ENCODE results near the gene DNASE2B. TPM values are rescaled to one million over a fixed set of nuclear protein-coding genes. Genes with fewer than 3 reads are reported as not detected.
"Not testable (repeated sequence)": the region's sequence is repeated elsewhere in the genome, so short reads cannot be mapped to it uniquely, and the experiment has no call there.

The DNASE2B gene
- total RNA-seq, 2 donors from 2014 or later, result not detected

GRCh38 chr1:84430546-84430945, 32.3 kb downstream of the DNASE2B start:
- no peak for DNase-seq
- H3K4me1 Mint-ChIP-seq (ENCODE audit: low read depth), result no peaks in the 10 kb centered on the region
- H3K27me3 Mint-ChIP-seq (ENCODE audit: low read depth), result no peaks in the 10 kb centered on the region
- no peaks in the 10 kb centered on the region for H3K36me3 Mint-ChIP-seq (ENCODE audit: insufficient read depth in 2 of 2)
- peaks cover 4% of the 10 kb centered on the region in 2 donors for H3K9me3 Mint-ChIP-seq
- no peak overlapping the region for H3K27ac Mint-ChIP-seq
- no peak for ATAC-seq (replicated peaks in 1 of 2)
- H3K4me3 Mint-ChIP-seq, result no peak overlapping the region

- ATAC-seq (replicated peaks in 1 of 2), result peak; percentile 76 to 81
- Mint-ChIP-seq H3K27ac (no peak overlapping the region), H3K36me3 (ENCODE audit: insufficient read depth in 2 of 2) (no peaks in the 10 kb centered on the region), H3K27me3 (ENCODE audit: low read depth) (no peaks in the 10 kb centered on the region), H3K4me3 (peak overlapping the region; percentile 64 to 67), H3K4me1 (ENCODE audit: low read depth) (no peaks in the 10 kb centered on the region), H3K9me3 (peaks cover 4% of the 10 kb centered on the region in 2 donors)
- DNase-seq, result peak; percentile 51 to 52
Measured at GRCh38 chr1:84433258-84434080, 35.2 kb downstream of the DNASE2B start.

GRCh38 chr1:84434081-84434769, 35.9 kb downstream of the DNASE2B start:
- Mint-ChIP-seq H3K9me3 (peaks cover 4% of the 10 kb centered on the region in 2 donors), H3K4me3 (peak overlapping the region; percentile 64 to 67), H3K27me3 (ENCODE audit: low read depth) (no peaks in the 10 kb centered on the region), H3K27ac (no peak overlapping the region), H3K36me3 (ENCODE audit: insufficient read depth in 2 of 2) (no peaks in the 10 kb centered on the region), H3K4me1 (ENCODE audit: low read depth) (no peaks in the 10 kb centered on the region)
- DNase-seq (no peak), ATAC-seq (replicated peaks in 1 of 2) (peak; percentile 20 to 22)

- ATAC-seq (replicated peaks in 1 of 2), result peak; percentile 23 to 33
- no peak overlapping the region for H3K4me3 Mint-ChIP-seq
- H3K9me3 Mint-ChIP-seq, result no peaks in the 10 kb centered on the region
- no peak for DNase-seq
- no peaks in the 10 kb centered on the region for H3K27me3 Mint-ChIP-seq (ENCODE audit: low read depth)
- no peaks in the 10 kb centered on the region for H3K4me1 Mint-ChIP-seq (ENCODE audit: low read depth)
- no peaks in the 10 kb centered on the region for H3K36me3 Mint-ChIP-seq (ENCODE audit: insufficient read depth in 2 of 2)
- no peak overlapping the region for H3K27ac Mint-ChIP-seq
Measured at GRCh38 chr1:84434801-84435549, 36.7 kb downstream of the DNASE2B start.

GRCh38 chr1:84436876-84437655, 38.8 kb downstream of the DNASE2B start:
- Mint-ChIP-seq H3K27ac (no peak overlapping the region), H3K27me3 (ENCODE audit: low read depth) (no peaks in the 10 kb centered on the region), H3K4me1 (ENCODE audit: low read depth) (no peaks in the 10 kb centered on the region), H3K4me3 (no peak overlapping the region), H3K9me3 (no peaks in the 10 kb centered on the region), H3K36me3 (ENCODE audit: insufficient read depth in 2 of 2) (no peaks in the 10 kb centered on the region)
- ATAC-seq (replicated peaks in 1 of 2), result no peak
- no peak for DNase-seq

- Mint-ChIP-seq H3K36me3 (ENCODE audit: insufficient read depth in 2 of 2) (no peaks in the 10 kb centered on the region), H3K9me3 (peaks cover 3 to 4% of the 10 kb centered on the region in 2 donors), H3K4me1 (ENCODE audit: low read depth) (peaks cover 8% of the 10 kb centered on the region), H3K4me3 (peak overlapping the region; percentile 31 to 36), H3K27ac (peak overlapping the region; percentile 76), H3K27me3 (ENCODE audit: low read depth) (peaks cover 8% of the 10 kb centered on the region)
- DNase-seq (peak in 1 of 2 donors; percentile 9), ATAC-seq (replicated peaks in 1 of 2) (peak; percentile 98 to 99)
Measured at GRCh38 chr1:84442256-84442655, 44.0 kb downstream of the DNASE2B start.

- H3K27me3 Mint-ChIP-seq (ENCODE audit: low read depth); H3K4me1 Mint-ChIP-seq (ENCODE audit: low read depth); H3K36me3 Mint-ChIP-seq (ENCODE audit: insufficient read depth in 2 of 2); H3K9me3 Mint-ChIP-seq: not testable (repeated sequence)
- H3K4me3 Mint-ChIP-seq, result peak overlapping the region; percentile 31 to 36
- peak overlapping the region; percentile 76 for H3K27ac Mint-ChIP-seq
- ATAC-seq (replicated peaks in 1 of 2), result peak; percentile 50 to 59
- peak in 1 of 2 donors; percentile 19 for DNase-seq
Measured at GRCh38 chr1:84442747-84443646, 44.7 kb downstream of the DNASE2B start.

- H3K4me1 Mint-ChIP-seq (ENCODE audit: low read depth); H3K9me3 Mint-ChIP-seq; DNase-seq; H3K27ac Mint-ChIP-seq; H3K27me3 Mint-ChIP-seq (ENCODE audit: low read depth); H3K36me3 Mint-ChIP-seq (ENCODE audit: insufficient read depth in 2 of 2); ATAC-seq (replicated peaks in 1 of 2); H3K4me3 Mint-ChIP-seq: not testable (repeated sequence)
Measured at GRCh38 chr1:84448704-84449103, 50.4 kb downstream of the DNASE2B start.

GRCh38 chr1:84450910-84451309, 52.6 kb downstream of the DNASE2B start:
- peak in 1 of 2 donors; percentile 75 for ATAC-seq (replicated peaks in 1 of 2)
- DNase-seq, result no peak
- H3K4me3 Mint-ChIP-seq, result no peak overlapping the region
- H3K36me3 Mint-ChIP-seq (ENCODE audit: insufficient read depth in 2 of 2), result peaks cover 0 to 4% of the 10 kb centered on the region in 2 donors
- no peaks in the 10 kb centered on the region for H3K4me1 Mint-ChIP-seq (ENCODE audit: low read depth)
- peaks cover 0 to 2% of the 10 kb centered on the region in 2 donors for H3K9me3 Mint-ChIP-seq
- H3K27ac Mint-ChIP-seq, result no peak overlapping the region
- H3K27me3 Mint-ChIP-seq (ENCODE audit: low read depth), result no peaks in the 10 kb centered on the region

- DNase-seq (no peak), ATAC-seq (replicated peaks in 1 of 2) (no peak)
- no peaks in the 10 kb centered on the region for H3K4me1 Mint-ChIP-seq (ENCODE audit: low read depth)
- no peaks in the 10 kb centered on the region for H3K9me3 Mint-ChIP-seq
- no peaks in the 10 kb centered on the region for H3K27me3 Mint-ChIP-seq (ENCODE audit: low read depth)
- peaks cover 0 to 4% of the 10 kb centered on the region in 2 donors for H3K36me3 Mint-ChIP-seq (ENCODE audit: insufficient read depth in 2 of 2)
- no peak overlapping the region for H3K27ac Mint-ChIP-seq
- no peak overlapping the region for H3K4me3 Mint-ChIP-seq
Measured at GRCh38 chr1:84452436-84452835, 54.2 kb downstream of the DNASE2B start.

- ATAC-seq (replicated peaks in 1 of 2), result no peak
- Mint-ChIP-seq H3K27ac (no peak overlapping the region), H3K36me3 (ENCODE audit: insufficient read depth in 2 of 2) (no peaks in the 10 kb centered on the region), H3K9me3 (no peaks in the 10 kb centered on the region), H3K27me3 (ENCODE audit: low read depth) (peaks cover 35% of the 10 kb centered on the region), H3K4me3 (no peak overlapping the region), H3K4me1 (ENCODE audit: low read depth) (no peaks in the 10 kb centered on the region)
- no peak for DNase-seq
Measured at GRCh38 chr1:84462118-84462517, 63.8 kb downstream of the DNASE2B start.

Measured in activated T-cell treated with anti-CD3 and anti-CD28 coated beads, Interleukin-2, amount 50 U/mL, for 72 hours (primary cell).